ENCODE data around the gene ARL15.

ARL15 gene

GRCh38 chr5:53944981-53945380 lies 365.4 kb downstream of the ARL15 start:
- DNase-seq = no peak
- no peaks in the 10 kb centered on the region for H3K36me3 ChIP-seq
- no peaks in the 10 kb centered on the region for H3K27me3 ChIP-seq
- no peaks in the 10 kb centered on the region for H3K4me1 ChIP-seq
- no peak overlapping the region for H3K4me3 ChIP-seq (ENCODE audit: low read depth, low read length)
- no peak for TF ChIP-seq CTCF (IDR thresholded peaks at IDR 0.05; ENCODE audit: low read depth, low read length)
- no peaks in the 10 kb centered on the region for H3K9me3 ChIP-seq

GRCh38 chr5:53943938-53944337 lies 366.4 kb downstream of the ARL15 start:
- Histone ChIP-seq H3K9me3 (no peaks in the 10 kb centered on the region), H3K4me1 (no peaks in the 10 kb centered on the region), H3K4me3 (ENCODE audit: low read depth, low read length) (no peak overlapping the region), H3K36me3 (no peaks in the 10 kb centered on the region), H3K27me3 (no peaks in the 10 kb centered on the region)
- no peak for TF ChIP-seq CTCF (IDR thresholded peaks at IDR 0.05; ENCODE audit: low read depth, low read length)
- DNase-seq = no peak

GRCh38 chr5:53942724-53943123 lies 367.6 kb downstream of the ARL15 start:
- no peak for DNase-seq
- no peak overlapping the region for H3K4me3 ChIP-seq (ENCODE audit: low read depth, low read length)
- no peaks in the 10 kb centered on the region for H3K27me3 ChIP-seq
- no peaks in the 10 kb centered on the region for H3K36me3 ChIP-seq
- H3K4me1 ChIP-seq = no peaks in the 10 kb centered on the region
- no peaks in the 10 kb centered on the region for H3K9me3 ChIP-seq
- no peak for TF ChIP-seq CTCF (IDR thresholded peaks at IDR 0.05; ENCODE audit: low read depth, low read length)

- TF ChIP-seq CTCF (IDR thresholded peaks at IDR 0.05; ENCODE audit: low read depth, low read length) = no peak
- DNase-seq = no peak
- H3K36me3 ChIP-seq = no peaks in the 10 kb centered on the region
- H3K4me1 ChIP-seq = no peaks in the 10 kb centered on the region
- no peaks in the 10 kb centered on the region for H3K27me3 ChIP-seq
- no peak overlapping the region for H3K4me3 ChIP-seq (ENCODE audit: low read depth, low read length)
- H3K9me3 ChIP-seq = no peaks in the 10 kb centered on the region
These were observed 369.5 kb downstream of the ARL15 start for GRCh38 chr5:53940921-53941320.

- no peaks in the 10 kb centered on the region for H3K4me1 ChIP-seq
- H3K4me3 ChIP-seq (ENCODE audit: low read depth, low read length) = no peak overlapping the region
- DNase-seq = no peak
- H3K36me3 ChIP-seq = no peaks in the 10 kb centered on the region
- H3K9me3 ChIP-seq = no peaks in the 10 kb centered on the region
- H3K27me3 ChIP-seq = no peaks in the 10 kb centered on the region
- TF ChIP-seq CTCF (IDR thresholded peaks at IDR 0.05; ENCODE audit: low read depth, low read length) = no peak
These were observed 372.9 kb downstream of the ARL15 start for GRCh38 chr5:53937467-53937866.

GRCh38 chr5:53936481-53937352 lies 373.7 kb downstream of the ARL15 start:
- no peaks in the 10 kb centered on the region for H3K4me1 ChIP-seq
- no peaks in the 10 kb centered on the region for H3K27me3 ChIP-seq
- no peak for TF ChIP-seq CTCF (IDR thresholded peaks at IDR 0.05; ENCODE audit: low read depth, low read length)
- H3K36me3 ChIP-seq = no peaks in the 10 kb centered on the region
- H3K9me3 ChIP-seq = no peaks in the 10 kb centered on the region
- H3K4me3 ChIP-seq (ENCODE audit: low read depth, low read length) = no peak overlapping the region
- DNase-seq = no peak

All from BE2C (cell line).